ENCODE results near the gene ERC2. TPM values are rescaled to one million over a fixed set of nuclear protein-coding genes. Genes with fewer than 3 reads are reported as not detected.

ERC2 gene
- total and polyA plus RNA-seq, 2 donors (not counting 3 experiments of a cell fraction or from before 2014, with no cell fraction given), result 5.6 to 15.5 TPM

DNA sequence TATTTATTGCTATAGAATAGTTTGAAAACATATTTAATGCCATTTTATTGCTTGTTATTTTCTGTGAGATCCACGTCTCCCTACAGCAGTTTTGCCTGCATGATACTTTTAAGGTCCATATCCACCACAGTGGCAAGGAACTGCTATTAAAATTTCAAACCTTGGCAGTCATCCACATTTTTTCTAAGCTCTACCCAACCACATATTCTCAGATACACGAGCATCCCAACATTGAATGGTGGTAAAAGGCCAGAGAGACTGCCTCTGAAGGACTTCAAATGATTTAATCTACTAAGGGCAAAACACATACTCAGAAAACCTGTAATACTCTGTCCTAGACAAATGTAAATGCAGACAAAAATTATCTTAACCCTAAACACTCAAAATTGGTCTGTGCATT, 173.1 kb downstream of the ERC2 start:
- FAIRE-seq (no peak), DNase-seq (ENCODE audit: low read depth, low spot score) (no peak)
- Histone ChIP-seq H3K9me3 (replicated peaks; ENCODE audit: control insufficient read depth, insufficient read depth, low read length) (no peaks in the 10 kb centered on the region), H3K27ac (ENCODE audit: insufficient read depth, low read depth, low read length) (no peak overlapping the region), H3K4me3 (replicated peaks in 1 of 3; ENCODE audit: insufficient read depth in 1 of 3, low read depth in 1 of 3, low read length in 3 of 3) (no peak overlapping the region), H3K4me1 (ENCODE audit: control insufficient read depth, extremely low read depth, insufficient read depth, low read length) (peaks cover 24% of the 10 kb centered on the region), H3K36me3 (ENCODE audit: control insufficient read depth in 2 of 2, extremely low read depth in 1 of 2, insufficient read depth in 2 of 2, low read length in 2 of 2) (no peaks in the 10 kb centered on the region), H4K20me1 (replicated peaks; ENCODE audit: control insufficient read depth, extremely low read depth, insufficient read depth, low read length) (no peaks in the 10 kb centered on the region), H3K9me1 (replicated peaks; ENCODE audit: control insufficient read depth, extremely low read depth, insufficient read depth, low read length) (no peaks in the 10 kb centered on the region), H3K27me3 (ENCODE audit: control insufficient read depth in 2 of 2, insufficient read depth in 2 of 2, low read length in 2 of 2) (no peaks in the 10 kb centered on the region), H3K4me2 (ENCODE audit: insufficient read depth, low read length) (no peak overlapping the region), H2AFZ (ENCODE audit: low read depth, low read length) (no peak overlapping the region), H3K79me2 (ENCODE audit: control insufficient read depth, insufficient read depth, low read length) (no peaks in the 10 kb centered on the region), H3K9ac (replicated peaks; ENCODE audit: extremely low read depth, insufficient read depth, low read length) (no peak overlapping the region)
- dilution Hi-C loops (cut with MboI; ENCODE audit: extremely low pct_ligation_motif_present, low sequenced_read_pairs), result no loop called here
- no TSS peak for BruUV-seq (replicated peaks)
- ChIA-PET POLR2A (no interaction called here), CTCF (interaction anchor here (5.9 kb wide), 1 partner anchor 8 kb away, joined by 40 read pairs; no protein-coding TSS in a partner anchor)
- intact Hi-C loops (cut with micrococcal nuclease), result no loop called here
- TF ChIP-seq EZH2 (IDR thresholded peaks at IDR 0.05; ENCODE audit: borderline replicate concordance, low read depth, low read length, severe bottlenecking), result no peak
- TF ChIP-seq, protein P1, sequence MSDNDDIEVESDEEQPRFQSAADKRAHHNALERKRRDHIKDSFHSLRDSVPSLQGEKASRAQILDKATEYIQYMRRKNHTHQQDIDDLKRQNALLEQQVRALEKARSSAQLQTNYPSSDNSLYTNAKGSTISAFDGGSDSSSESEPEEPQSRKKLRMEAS (IDR thresholded peaks at IDR 0.05; ENCODE audit: insufficient read depth, insufficient read length), result no peak
- TF ChIP-seq MYC (IDR thresholded peaks at IDR 0.05; ENCODE audit: low read depth, low read length), result no peak
- no peak for TF ChIP-seq JUN (IDR thresholded peaks at IDR 0.05; ENCODE audit: borderline replicate concordance, insufficient read depth, insufficient read length, low read depth)
- TF ChIP-seq POLR2A (IDR thresholded peaks at IDR 0.05; ENCODE audit: low read depth, low read length), result no peak
- no peak for TF ChIP-seq FOS (IDR thresholded peaks at IDR 0.05; ENCODE audit: borderline replicate concordance, insufficient read depth, low read length)
- TF ChIP-seq POLR2AphosphoS5 (IDR thresholded peaks at IDR 0.05; ENCODE audit: insufficient read depth, low read depth, low read length), result no peak
- no peak for TF ChIP-seq GATA2 (IDR thresholded peaks at IDR 0.05; ENCODE audit: insufficient read depth, insufficient read length, low read depth, low read length)
- TF ChIP-seq CTCF (IDR thresholded peaks at IDR 0.05; ENCODE audit: extremely low read depth in 1 of 2, insufficient read depth in 1 of 2, low read depth in 1 of 2, low read length in 2 of 2), result no peak
